Erythroblast (primary cell): ENCODE measurements around the gene FBN3.
A peak's percentile ranks its signal among the peaks of the same experiment; 100 is the strongest.

ENCODE experiments used
- DNase-seq, 2 experiments: peaks; one replicate each; lab custom pipeline; 2025; lab: John Stamatoyannopoulos, UW
- GATA1 ChIP-seq: IDR thresholded peaks from 2 replicates; pipeline ENCODE4 v1.6.1; 2011; ENCODE audit warnings: low read depth, mild to moderate bottlenecking, control low read depth, low read length, moderate library complexity
- POLR2A ChIP-seq: IDR thresholded peaks from 2 replicates; pipeline ENCODE4 v1.6.1; 2011; ENCODE audit warnings: mild to moderate bottlenecking, low read length

The FBN3 gene

GRCh38 chr19:8056533-8056932, 92.9 kb downstream of the FBN3 start:
- no peak for TF ChIP-seq GATA1
- no peak for TF ChIP-seq POLR2A
- no peak for DNase-seq

GRCh38 chr19:8054169-8054568, 95.2 kb downstream of the FBN3 start:
- TF ChIP-seq GATA1 (no peak), POLR2A (no peak)
- DNase-seq, result no peak

- TF ChIP-seq POLR2A, result no peak
- no peak for TF ChIP-seq GATA1
- no peak for DNase-seq
These were observed 96.9 kb downstream of the FBN3 start, which contains the start of gene CCL25 for GRCh38 chr19:8052464-8052859. Gene CCL25, plus strand, starts transcription at chr19:8052760. Its CDS starts 290 bp downstream, at chr19:8053050.

- DNase-seq, result peak; percentile 99
- TF ChIP-seq POLR2A, result peak; percentile 92
- TF ChIP-seq GATA1, result no peak
These were observed 98.9 kb downstream of the FBN3 start for GRCh38 chr19:8050274-8051096.

GRCh38 chr19:8046569-8047165, 102.7 kb downstream of the FBN3 start:
- no peak for DNase-seq
- TF ChIP-seq POLR2A, result no peak
- no peak for TF ChIP-seq GATA1

- TF ChIP-seq GATA1 (no peak), POLR2A (no peak)
These were observed 103.4 kb downstream of the FBN3 start for GRCh38 chr19:8045872-8046568.

GRCh38 chr19:8044018-8044417, 105.4 kb downstream of the FBN3 start:
- TF ChIP-seq GATA1, result no peak
- TF ChIP-seq POLR2A, result no peak

More at GRCh38 chr19:8045872-8046568, 103.4 kb downstream of the FBN3 start:
- peak; percentile 38 to 40 for DNase-seq

GRCh38 chr19:8042900-8043299, 106.5 kb downstream of the FBN3 start:
- TF ChIP-seq GATA1, result no peak
- TF ChIP-seq POLR2A, result no peak
- no peak for DNase-seq

More at GRCh38 chr19:8044018-8044417, 105.4 kb downstream of the FBN3 start:
- no peak for DNase-seq

GRCh38 chr19:8041531-8041931, 107.9 kb downstream of the FBN3 start:
- TF ChIP-seq POLR2A (no peak), GATA1 (no peak)
- no peak for DNase-seq

GRCh38 chr19:8039231-8039630, 110.2 kb downstream of the FBN3 start:
- no peak for TF ChIP-seq POLR2A
- TF ChIP-seq GATA1, result no peak
- DNase-seq, result no peak

GRCh38 chr19:8038815-8039214, 110.6 kb downstream of the FBN3 start:
- no peak for TF ChIP-seq POLR2A
- no peak for TF ChIP-seq GATA1
- DNase-seq, result no peak

- TF ChIP-seq POLR2A, result no peak
- TF ChIP-seq GATA1, result no peak
These were observed 112.8 kb downstream of the FBN3 start for GRCh38 chr19:8036434-8037099.

GRCh38 chr19:8034178-8034525, 115.2 kb downstream of the FBN3 start:
- TF ChIP-seq GATA1 (no peak), POLR2A (no peak)
- DNase-seq, result peak in 1 of 2 experiments; percentile 40

More at GRCh38 chr19:8036434-8037099, 112.8 kb downstream of the FBN3 start:
- no peak for DNase-seq
